Nasal cavity respiratory epithelium epithelial cell of viscerocranial mucosa (primary cell): Measurements from ENCODE around the gene TSGA10IP. TPM values are rescaled to one million over a fixed set of nuclear protein-coding genes. Genes with fewer than 3 reads are reported as not detected.

Experiments used
- total RNA-seq: library from RNA; depleted of rRNA; stranded (reverse); fragments of >200 nt; gene quantifications from 2 replicates; pipeline ENCODE4 v1.2.3, GENCODE V29; 2014

TSGA10IP gene
- not detected in 2 replicates for total RNA-seq

DNA sequence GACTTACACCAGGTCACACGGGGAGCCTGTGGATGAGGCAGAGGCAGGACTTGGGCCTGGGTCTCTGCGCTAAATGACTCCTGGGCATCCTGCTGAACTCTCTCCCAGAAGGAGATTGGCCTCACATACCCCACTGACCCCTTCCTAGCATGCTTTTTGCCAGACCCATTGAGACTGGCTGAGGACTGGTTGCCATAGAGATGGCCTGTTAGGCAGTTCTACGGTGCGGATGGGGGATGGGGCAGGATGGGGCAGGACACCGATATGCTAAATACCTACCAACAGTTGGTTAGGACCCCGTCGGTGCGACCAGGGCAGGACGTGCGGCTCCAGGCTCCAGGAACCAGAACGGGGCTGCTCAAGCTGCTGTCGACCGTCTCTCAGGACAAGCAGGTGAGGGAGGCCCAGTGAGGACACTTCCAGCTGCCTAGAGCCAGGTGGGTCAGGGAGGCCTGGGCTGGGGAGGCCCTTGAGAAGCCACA is at the start of gene TSGA10IP:
Gene TSGA10IP, plus strand, starts transcription at position 51 of the 482 bp plus-strand sequence. Its CDS starts 196 bp downstream, at position 247.

GRCh38 chr11:65900125-65900898 is 45.0 kb upstream of the TSGA10IP start, which contains the start of gene FOSL1:
TSS of gene FOSL1 (minus strand) at chr11:65900388. CDS start at chr11:65900339, 49 bp downstream.

DNA sequence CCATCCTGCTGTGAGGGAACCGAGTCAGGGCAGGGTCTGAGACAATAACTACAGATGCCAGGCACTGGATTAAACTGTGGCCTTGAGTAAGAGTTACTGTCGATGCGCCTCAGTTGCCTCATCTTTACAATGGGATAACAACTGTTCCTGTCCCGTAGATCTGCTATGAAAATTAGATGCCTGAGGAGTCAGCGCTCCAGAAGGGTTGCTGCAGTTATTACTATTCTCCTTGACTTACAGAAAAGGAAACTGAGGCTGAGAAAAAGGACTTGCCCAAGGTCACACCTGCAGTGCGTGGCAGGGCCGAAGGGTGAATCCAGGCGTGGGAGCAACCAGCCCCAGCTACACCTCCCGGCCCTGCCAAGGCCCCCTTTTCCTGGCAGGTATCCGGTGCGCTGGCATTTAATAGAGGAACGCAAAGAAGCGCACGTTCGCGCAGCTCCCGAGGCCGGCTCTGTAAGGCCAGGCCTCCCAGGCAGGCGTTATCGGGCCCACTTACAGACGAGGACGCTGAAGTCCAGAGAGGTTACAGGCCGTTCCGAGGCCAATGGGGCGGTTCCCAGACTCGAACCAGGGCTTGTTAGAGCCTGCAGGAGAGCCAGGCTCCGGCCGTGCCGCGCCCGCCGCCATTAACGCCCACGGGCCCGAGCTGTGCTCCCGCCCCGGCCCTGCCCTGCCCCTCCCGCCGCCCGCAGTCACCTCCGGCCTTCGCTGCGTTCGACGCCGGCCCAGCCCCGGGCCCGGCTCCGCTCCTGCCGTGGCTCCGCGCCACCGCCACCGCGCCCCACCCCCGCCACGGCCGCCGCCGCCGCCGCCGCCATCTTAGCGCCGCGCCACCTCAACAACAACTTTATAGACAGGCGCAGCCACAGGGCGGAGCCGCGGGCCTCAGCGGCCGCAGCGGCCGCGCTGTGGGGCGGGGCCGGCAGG is 26.8 kb upstream of the TSGA10IP start, which contains the start of gene C11orf68:
Gene C11orf68, minus strand, starts transcription at position 852 of the 930 bp plus-strand sequence. Its CDS starts 31 bp downstream, at position 821.

GRCh38 chr11:65919141-65919572 is 26.1 kb upstream of the TSGA10IP start, which contains the start of gene DRAP1:
TSS of gene DRAP1 (plus strand) at chr11:65919426. CDS start at chr11:65919502, 76 bp downstream.

DNA sequence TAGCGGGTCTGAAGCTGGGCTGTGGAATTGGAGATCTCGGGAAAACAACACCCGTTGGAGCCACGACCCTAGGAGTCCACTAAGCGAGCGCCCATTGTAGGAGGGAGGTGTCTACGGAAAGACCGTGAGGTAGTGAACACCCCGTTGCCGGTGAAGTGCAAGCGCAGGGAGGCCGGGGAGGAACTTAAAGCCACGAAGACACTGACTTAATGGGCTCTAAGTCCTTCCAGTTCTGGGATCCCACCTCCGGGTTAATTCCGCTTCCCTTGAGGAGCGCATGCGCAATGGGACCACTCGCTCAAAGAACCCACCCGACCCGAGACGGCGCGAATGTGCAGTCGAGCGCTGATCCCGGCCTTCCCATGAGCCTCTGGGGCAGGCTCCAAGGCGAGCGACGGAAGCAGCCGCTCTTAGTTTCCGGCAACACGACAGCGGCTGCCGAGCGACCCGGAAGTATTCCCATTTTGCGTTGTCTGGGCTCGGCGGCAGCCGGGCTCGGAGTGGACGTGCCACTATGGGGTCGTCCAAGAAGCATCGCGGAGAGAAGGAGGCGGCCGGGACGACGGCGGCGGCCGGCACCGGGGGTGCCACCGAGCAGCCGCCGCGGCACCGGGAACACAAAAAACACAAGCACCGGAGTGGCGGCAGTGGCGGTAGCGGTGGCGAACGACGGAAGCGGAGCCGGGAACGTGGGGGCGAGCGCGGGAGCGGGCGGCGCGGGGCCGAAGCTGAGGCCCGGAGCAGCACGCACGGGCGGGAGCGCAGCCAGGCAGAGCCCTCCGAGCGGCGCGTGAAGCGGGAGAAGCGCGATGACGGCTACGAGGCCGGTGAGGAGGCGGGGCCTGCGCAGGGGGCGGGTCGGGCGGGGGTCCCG is 16.2 kb downstream of the TSGA10IP start, which contains the start of gene SART1:
Gene SART1, plus strand, starts transcription at position 468 of the 874 bp plus-strand sequence. Its CDS starts 47 bp downstream, at position 515.

GRCh38 chr11:66001942-66002647 is 56.8 kb downstream of the TSGA10IP start, which contains the start of the genes BANF1 and EIF1AD:
TSS of gene BANF1 (plus strand) at chr11:66002503. CDS start at chr11:66003251, 748 bp downstream.
TSS of gene EIF1AD (minus strand) at chr11:66002157. CDS start at chr11:66000389, 1,768 bp downstream.

Other genes with a start within 250 kb of the TSGA10IP start
- gene KAT5, start 233.2 kb upstream of the TSGA10IP start, total RNA-seq = 28.7 and 30.3 TPM in 2 replicates
- gene RNASEH2C, start 224.7 kb upstream of the TSGA10IP start, total RNA-seq = 9.0 and 11.6 TPM in 2 replicates
- 10.6 and 20.7 TPM in 2 replicates for gene AP5B1, start 164.5 kb upstream of the TSGA10IP start, total RNA-seq
- 19.0 and 22.2 TPM in 2 replicates for gene OVOL1, start 158.4 kb upstream of the TSGA10IP start, total RNA-seq
- gene SNX32, start 111.5 kb upstream of the TSGA10IP start, total RNA-seq = 0.68 and 1.2 TPM in 2 replicates
- 659 and 765 TPM in 2 replicates for gene CFL1, start 87.3 kb upstream of the TSGA10IP start, total RNA-seq
- 50.8 and 70.1 TPM in 2 replicates for gene MUS81, start 85.0 kb upstream of the TSGA10IP start, total RNA-seq
- gene EFEMP2, start 72.7 kb upstream of the TSGA10IP start, total RNA-seq = 2.4 and 10.7 TPM in 2 replicates
- gene CTSW, start 65.6 kb upstream of the TSGA10IP start, total RNA-seq = not detected in 2 replicates
- 92.5 and 141 TPM in 2 replicates for gene FIBP, start 57.0 kb upstream of the TSGA10IP start, total RNA-seq
- 10.9 and 32.5 TPM in 2 replicates for gene CCDC85B, start 54.8 kb upstream of the TSGA10IP start, total RNA-seq
- gene FOSL1, start 45.1 kb upstream of the TSGA10IP start, total RNA-seq = 20.3 and 27.7 TPM in 2 replicates
- 12.0 and 12.5 TPM in 2 replicates for gene C11orf68, start 26.4 kb upstream of the TSGA10IP start, total RNA-seq
- gene DRAP1, start 26.1 kb upstream of the TSGA10IP start, total RNA-seq = 94.0 and 217 TPM in 2 replicates
- 36.2 and 41.8 TPM in 2 replicates for gene SART1, start 16.3 kb downstream of the TSGA10IP start, total RNA-seq
- gene EIF1AD, start 56.7 kb downstream of the TSGA10IP start, total RNA-seq = 48.1 and 50.2 TPM in 2 replicates
- gene BANF1, start 57.0 kb downstream of the TSGA10IP start, total RNA-seq = 13.2 and 17.8 TPM in 2 replicates
- gene CST6, start 66.5 kb downstream of the TSGA10IP start, total RNA-seq = 1.7 and 2.6 TPM in 2 replicates
- gene CATSPER1, start 81.0 kb downstream of the TSGA10IP start, total RNA-seq = not detected in 2 replicates
- not detected in 2 replicates for gene GAL3ST3, start 103.7 kb downstream of the TSGA10IP start, total RNA-seq
- 103 and 117 TPM in 2 replicates for gene SF3B2, start 106.9 kb downstream of the TSGA10IP start, total RNA-seq
- 7.5 and 34.8 TPM in 2 replicates for gene PACS1, start 124.8 kb downstream of the TSGA10IP start, total RNA-seq